GM23338 (cell line): ENCODE measurements around the gene MRPS16. TPM values are rescaled to one million over a fixed set of nuclear protein-coding genes. Genes with fewer than 3 reads are reported as not detected.

Experiments
- ATAC-seq: fragments of 200-7000 bp; cut with Tn5 transposase; 3 replicates; pipeline ENCODE4 v1.9.1; 2020
- DNase-seq: peaks from one replicate; pipeline ENCODE4 v3.0.0-alpha.2; 2015; ENCODE audit warnings: low spot score
- H2AFZ ChIP-seq: fragments of 200-600 bp; sonication (generic); 2 replicates; pipeline ENCODE4 v1.8.0; 2016; ENCODE audit warnings: antibody characterized with exemption, mild to moderate bottlenecking, moderate library complexity
- H3F3A ChIP-seq: fragments of 200-600 bp; sonication (generic); replicated peaks from 2 replicates; pipeline ENCODE4 v1.8.0; 2017; ENCODE audit warnings: antibody characterized with exemption, mixed run types, low read depth
- H3K27ac ChIP-seq: fragments of 200-600 bp; sonication (generic); 2 replicates; pipeline ENCODE4 v1.6.1; 2016; ENCODE audit warnings: low read depth
- H3K27me3 ChIP-seq: fragments of 200-600 bp; sonication (generic); 2 replicates; pipeline ENCODE4 v1.8.0; 2016; ENCODE audit warnings: mild to moderate bottlenecking, mixed run types, moderate library complexity; ENCODE audit not compliant: insufficient read depth
- H3K36me3 ChIP-seq: fragments of 200-600 bp; sonication (generic); 2 replicates; pipeline ENCODE4 v1.8.0; 2016; ENCODE audit warnings: mild to moderate bottlenecking; ENCODE audit not compliant: insufficient read depth
- H3K4me1 ChIP-seq: fragments of 200-600 bp; sonication (generic); 2 replicates; pipeline ENCODE4 v1.8.0; 2016; ENCODE audit warnings: mild to moderate bottlenecking, moderate library complexity; ENCODE audit not compliant: insufficient read depth
- H3K4me2 ChIP-seq: fragments of 200-600 bp; sonication (generic); 2 replicates; pipeline ENCODE4 v1.7.1; 2017; ENCODE audit warnings: mixed run types
- H3K4me3 ChIP-seq: fragments of 200-600 bp; sonication (generic); 2 replicates; pipeline ENCODE4 v1.6.1; 2016; ENCODE audit warnings: mixed run types
- H3K79me2 ChIP-seq: fragments of 200-600 bp; sonication (generic); replicated peaks from 2 replicates; pipeline ENCODE4 v1.8.0; 2017; ENCODE audit warnings: mild to moderate bottlenecking; ENCODE audit not compliant: insufficient read depth
- H3K9me2 ChIP-seq: fragments of 200-600 bp; sonication (generic); 2 replicates; pipeline ENCODE4 v1.8.0; 2017; ENCODE audit not compliant: insufficient read depth
- H4K20me1 ChIP-seq: fragments of 200-600 bp; sonication (generic); replicated peaks from 2 replicates; pipeline ENCODE4 v1.8.0; 2017; ENCODE audit warnings: mild to moderate bottlenecking; ENCODE audit not compliant: insufficient read depth
- H3K27ac Mint-ChIP-seq: 2 replicates; pipeline ENCODE4 v1.8.0; 2020; ENCODE audit warnings: inconsistent platforms, mild to moderate bottlenecking, moderate library complexity, mixed read lengths
- H3K27me3 Mint-ChIP-seq: 3 replicates; pipeline ENCODE4 v1.8.0; 2022; ENCODE audit warnings: low read depth, mild to moderate bottlenecking, moderate library complexity, mixed read lengths, inconsistent platforms; ENCODE audit not compliant: insufficient read depth, poor library complexity
- H3K36me3 Mint-ChIP-seq: 3 replicates; pipeline ENCODE4 v1.8.0; 2021; ENCODE audit warnings: low read depth, mild to moderate bottlenecking, inconsistent platforms, moderate library complexity, mixed read lengths
- H3K4me1 Mint-ChIP-seq: 3 replicates; pipeline ENCODE4 v1.8.0; 2020; ENCODE audit warnings: mild to moderate bottlenecking, inconsistent platforms, mixed read lengths
- H3K4me3 Mint-ChIP-seq: 3 replicates; pipeline ENCODE4 v1.8.0; 2021; ENCODE audit warnings: moderate library complexity, mild to moderate bottlenecking, inconsistent platforms, mixed read lengths
- H3K9me3 Mint-ChIP-seq: 3 replicates; pipeline ENCODE4 v1.8.0; 2020; ENCODE audit warnings: moderate library complexity, mild to moderate bottlenecking, inconsistent platforms, mixed read lengths
- CREB1 ChIP-seq: fragments of 250-450 bp; sonication (Bioruptor Pico); IDR thresholded peaks from 2 replicates; pipeline ENCODE4 v1.5.0; 2020; ENCODE audit warnings: low read depth, mild to moderate bottlenecking, moderate library complexity
- POLR2AphosphoS5 ChIP-seq: IDR thresholded peaks from 2 replicates; pipeline ENCODE4 v1.6.1; 2016; ENCODE audit warnings: antibody characterized with exemption, low read depth
- REST ChIP-seq: IDR thresholded peaks from one replicate; pipeline ENCODE4 v1.6.1; 2018; ENCODE audit warnings: antibody characterized with exemption; ENCODE audit not compliant: unreplicated experiment
- STAT1 ChIP-seq: IDR thresholded peaks from one replicate; pipeline ENCODE4 v1.6.1; 2016; ENCODE audit warnings: antibody characterized with exemption; ENCODE audit not compliant: unreplicated experiment
- ZNF114 ChIP-seq: fragments of 250-450 bp; sonication (Bioruptor Pico); IDR thresholded peaks from 2 replicates; pipeline ENCODE4 v1.5.0; 2020; ENCODE audit warnings: mild to moderate bottlenecking, moderate library complexity
- ZNF331 ChIP-seq: fragments of 250-450 bp; sonication (Bioruptor Pico); IDR thresholded peaks from 2 replicates; pipeline ENCODE4 v1.5.0; 2020; ENCODE audit warnings: low read depth, mild to moderate bottlenecking, moderate library complexity
- polyA plus RNA-seq: library from polyadenylated mRNA; unstranded; fragments of >200 nt; fragmentation: Nextera tagmentation; extraction: Ambion mirVana; gene quantifications from 2 replicates; pipeline ENCODE4 v1.2.1, GENCODE V29; 2016
- total RNA-seq: library from RNA; depleted of rRNA; stranded (reverse); fragments of >200 nt; shearing (Covaris generic); gene quantifications from 2 replicates; pipeline ENCODE4 v1.2.3, GENCODE V29; 2014
- TF ChIP-seq, protein P1 (sequence below), 2 experiments: fragments of 200-600 bp in 1 of 2; sonication (generic) in 1 of 2; conservative IDR thresholded peaks; 2 replicates each; pipeline versions ENCODE4 v1.5.1 to v1.6.1; 2016 to 2017; ENCODE audit warnings: antibody characterized with exemption in 2 of 2, low read depth in 2 of 2, mild to moderate bottlenecking in 2 of 2, moderate library complexity in 1 of 2

The MRPS16 gene
- total and polyA plus RNA-seq, 2 experiments from 2014 or later = 83.2 to 173 TPM

DNA sequence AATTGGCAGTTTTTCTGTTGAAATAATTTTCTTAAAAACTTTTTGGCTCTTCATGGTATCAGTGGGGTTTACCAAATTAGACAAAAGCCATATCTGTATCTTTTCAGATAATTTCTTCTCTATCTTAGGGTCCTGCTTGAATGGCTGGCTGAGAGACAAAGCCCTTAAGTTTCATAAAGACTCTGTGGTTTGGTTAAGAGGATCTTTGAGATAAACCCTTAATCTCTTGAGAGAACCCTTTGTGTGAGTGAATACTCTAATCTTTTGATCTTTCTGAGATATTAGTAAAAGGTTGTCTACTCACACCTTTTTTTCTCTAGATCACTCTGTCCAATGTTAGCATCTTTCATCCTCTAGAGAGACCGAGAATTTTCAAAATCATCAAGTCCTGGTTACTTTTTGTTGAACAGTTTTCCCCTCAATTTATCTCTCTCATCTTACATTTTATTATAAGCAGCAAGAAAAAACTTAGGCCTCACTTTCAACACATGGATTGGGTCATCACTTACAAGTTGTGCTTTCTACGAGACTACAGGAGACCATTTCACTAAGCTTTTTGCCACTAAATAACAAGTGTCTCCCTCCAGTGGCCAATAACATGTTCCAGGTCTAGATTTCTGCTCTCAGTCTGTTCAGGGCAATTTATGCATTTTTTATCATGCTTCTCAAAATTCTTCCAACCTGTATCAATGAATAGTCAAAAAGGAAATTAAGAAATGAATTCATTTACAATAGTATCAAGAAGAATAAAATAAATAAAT lies 33.8 kb downstream of the MRPS16 start:
- H3K79me2 ChIP-seq = no peaks in the 10 kb centered on the region
- DNase-seq (peak; percentile 52), ATAC-seq (peak; percentile 34; the same call in 2 of the 3 replicates)
- Mint-ChIP-seq H3K4me3 (no peak overlapping the region), H3K9me3 (no peaks in the 10 kb centered on the region), H3K27ac (no peak overlapping the region), H3K4me1 (no peaks in the 10 kb centered on the region), H3K27me3 (no peaks in the 10 kb centered on the region), H3K36me3 (peaks cover 3% of the 10 kb centered on the region; the same call in 2 of the 3 replicates)
- no peaks in the 10 kb centered on the region for H3K27me3 ChIP-seq
- H3F3A ChIP-seq = no peaks in the 10 kb centered on the region
- no peaks in the 10 kb centered on the region for H3K36me3 ChIP-seq
- no peaks in the 10 kb centered on the region for H3K9me2 ChIP-seq
- TF ChIP-seq ZNF331 (CRISPR knock-in tag) (no peak), CREB1 (CRISPR knock-in tag) (no peak)
- TF ChIP-seq, protein P1, sequence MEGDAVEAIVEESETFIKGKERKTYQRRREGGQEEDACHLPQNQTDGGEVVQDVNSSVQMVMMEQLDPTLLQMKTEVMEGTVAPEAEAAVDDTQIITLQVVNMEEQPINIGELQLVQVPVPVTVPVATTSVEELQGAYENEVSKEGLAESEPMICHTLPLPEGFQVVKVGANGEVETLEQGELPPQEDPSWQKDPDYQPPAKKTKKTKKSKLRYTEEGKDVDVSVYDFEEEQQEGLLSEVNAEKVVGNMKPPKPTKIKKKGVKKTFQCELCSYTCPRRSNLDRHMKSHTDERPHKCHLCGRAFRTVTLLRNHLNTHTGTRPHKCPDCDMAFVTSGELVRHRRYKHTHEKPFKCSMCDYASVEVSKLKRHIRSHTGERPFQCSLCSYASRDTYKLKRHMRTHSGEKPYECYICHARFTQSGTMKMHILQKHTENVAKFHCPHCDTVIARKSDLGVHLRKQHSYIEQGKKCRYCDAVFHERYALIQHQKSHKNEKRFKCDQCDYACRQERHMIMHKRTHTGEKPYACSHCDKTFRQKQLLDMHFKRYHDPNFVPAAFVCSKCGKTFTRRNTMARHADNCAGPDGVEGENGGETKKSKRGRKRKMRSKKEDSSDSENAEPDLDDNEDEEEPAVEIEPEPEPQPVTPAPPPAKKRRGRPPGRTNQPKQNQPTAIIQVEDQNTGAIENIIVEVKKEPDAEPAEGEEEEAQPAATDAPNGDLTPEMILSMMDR (conservative IDR thresholded peaks at IDR 0.05; ENCODE audit: low read depth in 2 of 2) = peak; percentile 60 to 68
- no peaks in the 10 kb centered on the region for H3K4me1 ChIP-seq
- H3K4me2 ChIP-seq = no peak overlapping the region
- no peak overlapping the region for H2AFZ ChIP-seq
- no peaks in the 10 kb centered on the region for H4K20me1 ChIP-seq
- no peak overlapping the region for H3K27ac ChIP-seq
- H3K4me3 ChIP-seq = no peak overlapping the region

DNA sequence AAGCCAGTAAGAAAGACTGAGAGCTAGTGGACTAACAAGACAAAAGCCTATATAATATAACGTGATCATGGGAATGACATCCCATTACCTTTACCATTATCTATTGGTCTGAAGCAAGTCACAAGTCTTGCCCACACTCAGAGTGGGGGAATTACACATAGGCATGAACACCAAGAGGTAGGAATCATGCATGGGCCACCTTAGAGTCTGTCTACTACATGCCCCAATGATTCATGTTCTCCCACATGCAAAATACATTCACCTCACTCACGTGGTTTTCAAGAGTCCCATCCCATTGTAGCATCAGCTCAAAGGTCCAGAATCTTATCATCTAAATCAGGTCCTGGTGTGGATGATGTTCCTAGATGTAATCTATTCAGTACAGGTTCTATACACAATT lies 34.8 kb downstream of the MRPS16 start:
- Mint-ChIP-seq H3K4me1 (no peaks in the 10 kb centered on the region), H3K9me3 (no peaks in the 10 kb centered on the region), H3K27me3 (peaks cover 3% of the 10 kb centered on the region), H3K36me3 (peaks cover 3% of the 10 kb centered on the region; the same call in 2 of the 3 replicates), H3K4me3 (no peak overlapping the region), H3K27ac (no peak overlapping the region)
- ATAC-seq (no peak), DNase-seq (no peak)
- Histone ChIP-seq H3K79me2 (no peaks in the 10 kb centered on the region), H4K20me1 (no peaks in the 10 kb centered on the region), H3K4me2 (no peak overlapping the region), H3K27ac (no peak overlapping the region), H2AFZ (no peak overlapping the region), H3K4me3 (no peak overlapping the region), H3K36me3 (no peaks in the 10 kb centered on the region), H3F3A (no peaks in the 10 kb centered on the region), H3K9me2 (no peaks in the 10 kb centered on the region), H3K4me1 (no peaks in the 10 kb centered on the region), H3K27me3 (no peaks in the 10 kb centered on the region)
- TF ChIP-seq STAT1 (no peak), ZNF114 (CRISPR knock-in tag) (no peak)

- no peak for TF ChIP-seq REST
- TF ChIP-seq CREB1 (CRISPR knock-in tag) = no peak
- TF ChIP-seq, protein P1 (conservative IDR thresholded peaks at IDR 0.05; ENCODE audit: low read depth in 2 of 2) = no peak
- no peak for TF ChIP-seq POLR2AphosphoS5
- H3K27me3 ChIP-seq = no peaks in the 10 kb centered on the region
- no peaks in the 10 kb centered on the region for H3K9me2 ChIP-seq
- H3F3A ChIP-seq = no peaks in the 10 kb centered on the region
- Mint-ChIP-seq H3K9me3 (no peaks in the 10 kb centered on the region), H3K36me3 (peaks cover 3% of the 10 kb centered on the region), H3K27me3 (peaks cover 3% of the 10 kb centered on the region), H3K4me1 (no peaks in the 10 kb centered on the region), H3K27ac (no peak overlapping the region), H3K4me3 (no peak overlapping the region)
- no peak overlapping the region for H3K27ac ChIP-seq
- no peak overlapping the region for H3K4me2 ChIP-seq
- no peaks in the 10 kb centered on the region for H4K20me1 ChIP-seq
- ATAC-seq (no peak), DNase-seq (no peak)
- H2AFZ ChIP-seq = no peak overlapping the region
- H3K4me1 ChIP-seq = no peaks in the 10 kb centered on the region
- no peaks in the 10 kb centered on the region for H3K36me3 ChIP-seq
- no peaks in the 10 kb centered on the region for H3K79me2 ChIP-seq
- no peak overlapping the region for H3K4me3 ChIP-seq
Observed at GRCh38 chr10:73215749-73216148, 36.7 kb downstream of the MRPS16 start.
